ENCODE results near the gene AHNAK.

- no peak for TF ChIP-seq HEYL (CRISPR knock-in tag; IDR thresholded peaks at IDR 0.05)
- no peak for TF ChIP-seq RFX5 (IDR thresholded peaks at IDR 0.05)
- TF ChIP-seq, protein P1, sequence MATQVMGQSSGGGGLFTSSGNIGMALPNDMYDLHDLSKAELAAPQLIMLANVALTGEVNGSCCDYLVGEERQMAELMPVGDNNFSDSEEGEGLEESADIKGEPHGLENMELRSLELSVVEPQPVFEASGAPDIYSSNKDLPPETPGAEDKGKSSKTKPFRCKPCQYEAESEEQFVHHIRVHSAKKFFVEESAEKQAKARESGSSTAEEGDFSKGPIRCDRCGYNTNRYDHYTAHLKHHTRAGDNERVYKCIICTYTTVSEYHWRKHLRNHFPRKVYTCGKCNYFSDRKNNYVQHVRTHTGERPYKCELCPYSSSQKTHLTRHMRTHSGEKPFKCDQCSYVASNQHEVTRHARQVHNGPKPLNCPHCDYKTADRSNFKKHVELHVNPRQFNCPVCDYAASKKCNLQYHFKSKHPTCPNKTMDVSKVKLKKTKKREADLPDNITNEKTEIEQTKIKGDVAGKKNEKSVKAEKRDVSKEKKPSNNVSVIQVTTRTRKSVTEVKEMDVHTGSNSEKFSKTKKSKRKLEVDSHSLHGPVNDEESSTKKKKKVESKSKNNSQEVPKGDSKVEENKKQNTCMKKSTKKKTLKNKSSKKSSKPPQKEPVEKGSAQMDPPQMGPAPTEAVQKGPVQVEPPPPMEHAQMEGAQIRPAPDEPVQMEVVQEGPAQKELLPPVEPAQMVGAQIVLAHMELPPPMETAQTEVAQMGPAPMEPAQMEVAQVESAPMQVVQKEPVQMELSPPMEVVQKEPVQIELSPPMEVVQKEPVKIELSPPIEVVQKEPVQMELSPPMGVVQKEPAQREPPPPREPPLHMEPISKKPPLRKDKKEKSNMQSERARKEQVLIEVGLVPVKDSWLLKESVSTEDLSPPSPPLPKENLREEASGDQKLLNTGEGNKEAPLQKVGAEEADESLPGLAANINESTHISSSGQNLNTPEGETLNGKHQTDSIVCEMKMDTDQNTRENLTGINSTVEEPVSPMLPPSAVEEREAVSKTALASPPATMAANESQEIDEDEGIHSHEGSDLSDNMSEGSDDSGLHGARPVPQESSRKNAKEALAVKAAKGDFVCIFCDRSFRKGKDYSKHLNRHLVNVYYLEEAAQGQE (IDR thresholded peaks at IDR 0.05), result no peak
- no peak for TF ChIP-seq MAZ (IDR thresholded peaks at IDR 0.05; ENCODE audit: borderline replicate concordance, low read depth, low read length)
- TF ChIP-seq, protein P2, sequence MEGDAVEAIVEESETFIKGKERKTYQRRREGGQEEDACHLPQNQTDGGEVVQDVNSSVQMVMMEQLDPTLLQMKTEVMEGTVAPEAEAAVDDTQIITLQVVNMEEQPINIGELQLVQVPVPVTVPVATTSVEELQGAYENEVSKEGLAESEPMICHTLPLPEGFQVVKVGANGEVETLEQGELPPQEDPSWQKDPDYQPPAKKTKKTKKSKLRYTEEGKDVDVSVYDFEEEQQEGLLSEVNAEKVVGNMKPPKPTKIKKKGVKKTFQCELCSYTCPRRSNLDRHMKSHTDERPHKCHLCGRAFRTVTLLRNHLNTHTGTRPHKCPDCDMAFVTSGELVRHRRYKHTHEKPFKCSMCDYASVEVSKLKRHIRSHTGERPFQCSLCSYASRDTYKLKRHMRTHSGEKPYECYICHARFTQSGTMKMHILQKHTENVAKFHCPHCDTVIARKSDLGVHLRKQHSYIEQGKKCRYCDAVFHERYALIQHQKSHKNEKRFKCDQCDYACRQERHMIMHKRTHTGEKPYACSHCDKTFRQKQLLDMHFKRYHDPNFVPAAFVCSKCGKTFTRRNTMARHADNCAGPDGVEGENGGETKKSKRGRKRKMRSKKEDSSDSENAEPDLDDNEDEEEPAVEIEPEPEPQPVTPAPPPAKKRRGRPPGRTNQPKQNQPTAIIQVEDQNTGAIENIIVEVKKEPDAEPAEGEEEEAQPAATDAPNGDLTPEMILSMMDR (IDR thresholded peaks at IDR 0.05), result no peak
These were observed 5.6 kb downstream of the AHNAK start for GRCh38 chr11:62540804-62541701.

Measured in A549 (cell line).